ENCODE results near the gene EBF3.

EBF3 gene

GRCh38 chr10:129958148-129958628, 5.9 kb downstream of the EBF3 start:
- H3K4me3 ChIP-seq: peak overlapping the region; percentile 87
- no peak for DNase-seq (ENCODE audit: low read depth, low spot score)
- no peak for TF ChIP-seq FOXP2 (optimal IDR thresholded peaks at IDR 0.05; ENCODE audit: control extremely low read depth, extremely low read length, insufficient read depth)
- no peak for TF ChIP-seq EZH2 (IDR thresholded peaks at IDR 0.05)
- no peak for TF ChIP-seq POLR2AphosphoS5 (IDR thresholded peaks at IDR 0.05; ENCODE audit: borderline replicate concordance, low read depth, low read length)
- peaks cover 54% of the 10 kb centered on the region for H3K36me3 ChIP-seq (ENCODE audit: insufficient read depth, low read length)
- H3K9me3 ChIP-seq (ENCODE audit: low read depth, low read length): no peaks in the 10 kb centered on the region
- peak overlapping the region; percentile 79 for H3K27ac ChIP-seq
- H3K9ac ChIP-seq (ENCODE audit: insufficient read length): peak overlapping the region; percentile 83

GRCh38 chr10:129956876-129957673, 7.0 kb downstream of the EBF3 start:
- peak overlapping the region; percentile 64 for H3K27ac ChIP-seq
- no peak for TF ChIP-seq POLR2AphosphoS5 (IDR thresholded peaks at IDR 0.05; ENCODE audit: borderline replicate concordance, low read depth, low read length)
- no peak for TF ChIP-seq EZH2 (IDR thresholded peaks at IDR 0.05)
- no peak for TF ChIP-seq FOXP2 (optimal IDR thresholded peaks at IDR 0.05; ENCODE audit: control extremely low read depth, extremely low read length, insufficient read depth)
- H3K9ac ChIP-seq (ENCODE audit: insufficient read length): peak overlapping the region; percentile 53
- peaks cover 46% of the 10 kb centered on the region for H3K36me3 ChIP-seq (ENCODE audit: insufficient read depth, low read length)
- H3K9me3 ChIP-seq (ENCODE audit: low read depth, low read length): no peaks in the 10 kb centered on the region
- H3K4me3 ChIP-seq: peak overlapping the region; percentile 87
- DNase-seq (ENCODE audit: low read depth, low spot score): no peak

GRCh38 chr10:129956286-129956670, 7.8 kb downstream of the EBF3 start:
- peaks cover 44% of the 10 kb centered on the region for H3K36me3 ChIP-seq (ENCODE audit: insufficient read depth, low read length)
- H3K4me3 ChIP-seq: peak overlapping the region; percentile 87
- H3K9ac ChIP-seq (ENCODE audit: insufficient read length): no peak overlapping the region
- H3K27ac ChIP-seq: peak overlapping the region; percentile 64
- no peaks in the 10 kb centered on the region for H3K9me3 ChIP-seq (ENCODE audit: low read depth, low read length)
- DNase-seq (ENCODE audit: low read depth, low spot score): no peak
- TF ChIP-seq POLR2AphosphoS5 (IDR thresholded peaks at IDR 0.05; ENCODE audit: borderline replicate concordance, low read depth, low read length): no peak
- TF ChIP-seq FOXP2 (optimal IDR thresholded peaks at IDR 0.05; ENCODE audit: control extremely low read depth, extremely low read length, insufficient read depth): no peak
- no peak for TF ChIP-seq EZH2 (IDR thresholded peaks at IDR 0.05)

- Histone ChIP-seq H3K27ac (peak overlapping the region; percentile 64), H3K9me3 (ENCODE audit: low read depth, low read length) (no peaks in the 10 kb centered on the region), H3K9ac (ENCODE audit: insufficient read length) (no peak overlapping the region), H3K36me3 (ENCODE audit: insufficient read depth, low read length) (peaks cover 43% of the 10 kb centered on the region), H3K4me3 (peak overlapping the region; percentile 87)
- no peak for TF ChIP-seq FOXP2 (optimal IDR thresholded peaks at IDR 0.05; ENCODE audit: control extremely low read depth, extremely low read length, insufficient read depth)
- no peak for TF ChIP-seq EZH2 (IDR thresholded peaks at IDR 0.05)
- TF ChIP-seq POLR2AphosphoS5 (IDR thresholded peaks at IDR 0.05; ENCODE audit: borderline replicate concordance, low read depth, low read length): no peak
- no peak for DNase-seq (ENCODE audit: low read depth, low spot score)
Measured at GRCh38 chr10:129955601-129956285, 8.3 kb downstream of the EBF3 start.

GRCh38 chr10:129954492-129955315, 9.4 kb downstream of the EBF3 start:
- Histone ChIP-seq H3K4me3 (peak overlapping the region; percentile 87), H3K36me3 (ENCODE audit: insufficient read depth, low read length) (peaks cover 36% of the 10 kb centered on the region), H3K27ac (peak overlapping the region; percentile 54; the same call in 1 of the 2 replicates), H3K9ac (ENCODE audit: insufficient read length) (peak overlapping the region; percentile 15), H3K9me3 (ENCODE audit: low read depth, low read length) (no peaks in the 10 kb centered on the region)
- TF ChIP-seq FOXP2 (optimal IDR thresholded peaks at IDR 0.05; ENCODE audit: control extremely low read depth, extremely low read length, insufficient read depth) (no peak), EZH2 (IDR thresholded peaks at IDR 0.05) (no peak), POLR2AphosphoS5 (IDR thresholded peaks at IDR 0.05; ENCODE audit: borderline replicate concordance, low read depth, low read length) (no peak)
- no peak for DNase-seq (ENCODE audit: low read depth, low spot score)

GRCh38 chr10:129953119-129954051, 10.7 kb downstream of the EBF3 start:
- H3K36me3 ChIP-seq (ENCODE audit: insufficient read depth, low read length): peaks cover 35% of the 10 kb centered on the region
- TF ChIP-seq EZH2 (IDR thresholded peaks at IDR 0.05): no peak
- no peak for TF ChIP-seq POLR2AphosphoS5 (IDR thresholded peaks at IDR 0.05; ENCODE audit: borderline replicate concordance, low read depth, low read length)
- TF ChIP-seq FOXP2 (optimal IDR thresholded peaks at IDR 0.05; ENCODE audit: control extremely low read depth, extremely low read length, insufficient read depth): no peak
- peak overlapping the region; percentile 87 for H3K4me3 ChIP-seq
- no peaks in the 10 kb centered on the region for H3K9me3 ChIP-seq (ENCODE audit: low read depth, low read length)
- DNase-seq (ENCODE audit: low read depth, low spot score): no peak
- no peak overlapping the region for H3K9ac ChIP-seq (ENCODE audit: insufficient read length)
- H3K27ac ChIP-seq: peak overlapping the region; percentile 54; the same call in 1 of the 2 replicates
